AG04449 (cell line): Measurements from ENCODE around the gene TMEM86B.

Experiments used
- CTCF ChIA-PET: fragments of 350-600 bp; formaldehyde crosslinking; extraction: SDS; loops from one replicate; lab custom pipeline; 2021; ENCODE audit warnings: antibody characterized with exemption; lab: Yijun Ruan, JAX
- POLR2A ChIA-PET: fragments of 400-600, 350-600 bp; formaldehyde crosslinking; extraction: SDS; loops from one replicate; lab custom pipeline; 2020; ENCODE audit warnings: antibody characterized with exemption, inconsistent platforms; lab: Yijun Ruan, JAX
- DNase-seq: peaks from one replicate; pipeline ENCODE4 v3.0.0-alpha.2; 2010; ENCODE audit warnings: low read depth, low spot score
- H3K4me3 ChIP-seq: 2 replicates; pipeline ENCODE4 v1.5.1; 2011; ENCODE audit warnings: low read depth, mild to moderate bottlenecking, control low read depth, low read length
- CTCF ChIP-seq: IDR thresholded peaks from one replicate; pipeline ENCODE4 v1.5.1; 2011; ENCODE audit warnings: mild to moderate bottlenecking, moderate library complexity, low read length, control low read depth, inconsistent platforms; ENCODE audit not compliant: insufficient read depth; ENCODE audit errors: missing control alignments

The TMEM86B gene

GRCh38 chr19:55249841-55250240, 21.3 kb upstream of the TMEM86B start:
- POLR2A ChIA-PET = no interaction called here
- CTCF ChIA-PET = interaction anchor here (0.9 to 2.3 kb wide), 3 partner anchors 10 to 89 kb away, joined by 3 to 6 read pairs (median 5); no protein-coding TSS in a partner anchor
- no peak for TF ChIP-seq CTCF
- no peak overlapping the region for H3K4me3 ChIP-seq
- DNase-seq = no peak

- ChIA-PET POLR2A (interaction anchor here (0.6 to 1.0 kb wide), 2 partner anchors 8 to 157 kb away, joined by 3 to 4 read pairs; no protein-coding TSS in a partner anchor), CTCF (interaction anchor here (2.3 kb wide), 1 partner anchor 11 kb away, joined by 5 read pairs; no protein-coding TSS in a partner anchor)
- no peak overlapping the region for H3K4me3 ChIP-seq
- no peak for TF ChIP-seq CTCF
- DNase-seq = no peak
These were observed 20.1 kb upstream of the TMEM86B start for GRCh38 chr19:55248704-55249103.

- DNase-seq = no peak
- no peak overlapping the region for H3K4me3 ChIP-seq
- ChIA-PET CTCF (no interaction called here), POLR2A (interaction anchor here (0.6 to 1.0 kb wide), 2 partner anchors 8 to 158 kb away, joined by 3 to 4 read pairs; no protein-coding TSS in a partner anchor)
- no peak for TF ChIP-seq CTCF
These were observed 19.7 kb upstream of the TMEM86B start for GRCh38 chr19:55248166-55248675.

- TF ChIP-seq CTCF = no peak
- H3K4me3 ChIP-seq = no peak overlapping the region
- ChIA-PET CTCF (no interaction called here), POLR2A (interaction anchor here (1.0 kb wide), 1 partner anchor 9 kb away, joined by 3 read pairs; no protein-coding TSS in a partner anchor)
- DNase-seq = no peak
These were observed 19.1 kb upstream of the TMEM86B start for GRCh38 chr19:55247621-55248099.

GRCh38 chr19:55246462-55247451, 18.2 kb upstream of the TMEM86B start:
- ChIA-PET POLR2A (interaction anchor here (0.5 kb wide), 1 partner anchor 423 kb away, joined by 3 read pairs; no protein-coding TSS in a partner anchor), CTCF (interaction anchor here (0.7 to 1.3 kb wide), 3 partner anchors 8 to 55 kb away, joined by 3 read pairs; no protein-coding TSS in a partner anchor)
- no peak overlapping the region for H3K4me3 ChIP-seq
- no peak for DNase-seq
- no peak for TF ChIP-seq CTCF
